Keratinocyte (primary cell): ENCODE data around the gene ARHGEF28.

Source experiments
- EZH2 ChIP-seq: IDR thresholded peaks from one replicate; pipeline ENCODE4 v1.6.1; 2012; ENCODE audit warnings: inconsistent platforms, mild to moderate bottlenecking, low read length, moderate library complexity
- TF ChIP-seq, protein P1 (sequence below), 3 experiments: IDR thresholded peaks in 1 of 3; conservative IDR thresholded peaks in 1 of 3; optimal IDR thresholded peaks in 1 of 3; 2 replicates in 2 of 3; 3 replicates in 1 of 3; pipeline versions ENCODE3 to v1.5.1; 2011; ENCODE audit warnings: low read length in 3 of 3, mild to moderate bottlenecking in 3 of 3, moderate library complexity in 2 of 3, control low read depth in 1 of 3, inconsistent platforms in 1 of 3; ENCODE audit not compliant: insufficient read depth in 2 of 3; ENCODE audit errors: extremely low read depth in 1 of 3

DNA sequence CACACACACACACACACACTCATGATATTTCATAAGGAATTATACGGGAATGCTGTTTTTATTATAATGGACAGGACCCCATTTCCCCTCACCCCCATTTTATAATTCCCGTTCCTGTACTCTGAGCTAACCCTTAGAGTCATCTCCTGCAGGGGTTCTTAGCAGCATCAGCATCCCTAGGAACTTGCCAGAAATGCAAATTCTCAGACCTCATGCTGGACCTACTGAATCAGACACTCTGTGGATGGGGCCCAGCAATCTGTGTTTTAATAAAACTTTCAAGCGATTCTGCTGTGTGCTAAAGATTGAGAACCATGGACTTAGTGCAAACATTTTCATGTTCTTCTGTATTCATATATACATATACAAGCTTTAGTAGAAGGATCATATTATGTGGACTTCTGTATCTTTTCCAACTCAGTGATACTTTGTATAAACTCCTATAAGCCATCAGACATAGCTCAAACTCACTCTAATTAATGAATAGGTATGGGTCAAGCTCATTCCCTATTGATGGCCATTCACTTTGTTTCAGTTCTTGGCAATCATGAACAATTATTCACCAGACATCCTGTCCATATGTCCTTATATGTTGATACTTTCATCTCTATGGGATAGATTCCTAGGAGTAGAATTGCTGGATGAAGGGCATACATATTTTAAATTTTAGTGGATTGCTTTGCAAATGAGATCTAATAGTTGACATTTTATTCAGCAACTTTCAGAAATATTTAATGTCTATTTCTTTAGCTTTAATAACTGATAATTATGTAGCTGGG, 65.5 kb downstream of the ARHGEF28 start:
- TF ChIP-seq, protein P1, sequence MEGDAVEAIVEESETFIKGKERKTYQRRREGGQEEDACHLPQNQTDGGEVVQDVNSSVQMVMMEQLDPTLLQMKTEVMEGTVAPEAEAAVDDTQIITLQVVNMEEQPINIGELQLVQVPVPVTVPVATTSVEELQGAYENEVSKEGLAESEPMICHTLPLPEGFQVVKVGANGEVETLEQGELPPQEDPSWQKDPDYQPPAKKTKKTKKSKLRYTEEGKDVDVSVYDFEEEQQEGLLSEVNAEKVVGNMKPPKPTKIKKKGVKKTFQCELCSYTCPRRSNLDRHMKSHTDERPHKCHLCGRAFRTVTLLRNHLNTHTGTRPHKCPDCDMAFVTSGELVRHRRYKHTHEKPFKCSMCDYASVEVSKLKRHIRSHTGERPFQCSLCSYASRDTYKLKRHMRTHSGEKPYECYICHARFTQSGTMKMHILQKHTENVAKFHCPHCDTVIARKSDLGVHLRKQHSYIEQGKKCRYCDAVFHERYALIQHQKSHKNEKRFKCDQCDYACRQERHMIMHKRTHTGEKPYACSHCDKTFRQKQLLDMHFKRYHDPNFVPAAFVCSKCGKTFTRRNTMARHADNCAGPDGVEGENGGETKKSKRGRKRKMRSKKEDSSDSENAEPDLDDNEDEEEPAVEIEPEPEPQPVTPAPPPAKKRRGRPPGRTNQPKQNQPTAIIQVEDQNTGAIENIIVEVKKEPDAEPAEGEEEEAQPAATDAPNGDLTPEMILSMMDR (optimal IDR thresholded peaks at IDR 0.05 in 1 of 3, IDR thresholded peaks at IDR 0.05 in 1 of 3, conservative IDR thresholded peaks at IDR 0.05 in 1 of 3; ENCODE audit: extremely low read depth in 1 of 3, insufficient read depth in 2 of 3, low read length in 3 of 3): no peak
- TF ChIP-seq EZH2: no peak
